ENCODE data around the gene CD38. TPM values are rescaled to one million over a fixed set of nuclear protein-coding genes. Genes with fewer than 3 reads are reported as not detected.

The CD38 gene
- total RNA-seq, 1 donor from 2014 or later, result 103 TPM

DNA sequence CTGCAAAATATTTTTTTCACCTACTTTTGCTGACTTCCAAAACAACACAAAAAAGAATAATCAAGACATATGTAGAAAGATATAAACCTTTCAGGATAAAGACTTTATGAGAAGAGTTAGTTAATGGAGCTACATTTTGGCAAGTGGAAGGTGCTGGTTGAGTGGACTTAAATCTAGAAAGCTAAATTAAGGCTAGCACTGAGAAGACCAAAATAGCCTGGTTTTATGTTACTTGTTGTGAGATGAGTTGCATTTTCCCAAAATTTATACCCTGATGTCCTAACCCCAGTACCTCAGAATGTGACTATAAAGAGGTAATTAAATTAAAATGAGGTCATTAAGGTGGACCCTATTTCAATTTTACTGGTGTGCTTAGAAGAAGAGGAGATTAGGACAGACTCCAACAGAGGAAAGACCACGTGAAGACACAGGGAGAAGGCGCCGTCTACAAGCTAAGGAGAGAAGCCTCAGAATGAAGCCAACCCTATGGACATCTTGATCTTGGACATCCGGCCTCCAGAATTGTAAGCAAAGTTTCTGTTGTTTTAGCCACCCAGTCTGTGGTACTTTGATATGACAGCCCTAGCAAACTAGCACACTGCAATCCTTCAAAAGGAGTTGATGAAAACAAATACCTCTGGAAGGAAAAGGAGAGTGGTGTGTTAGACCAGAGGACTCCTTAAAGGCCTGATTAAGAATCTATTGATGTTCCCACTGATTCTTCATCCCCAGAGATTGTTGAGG is 93.0 kb downstream of the CD38 start:
- no peak overlapping the region for H3K27ac Mint-ChIP-seq
- no peaks in the 10 kb centered on the region for H3K4me1 Mint-ChIP-seq
- intact Hi-C loops (cut with micrococcal nuclease), result no loop called here
- peaks cover 8% of the 10 kb centered on the region for H3K27me3 Mint-ChIP-seq
- no peak overlapping the region for H3K4me3 Mint-ChIP-seq
- no peaks in the 10 kb centered on the region for H3K36me3 Mint-ChIP-seq (ENCODE audit: low read depth)
- DNase-seq, result no peak
- no peaks in the 10 kb centered on the region for H3K9me3 Mint-ChIP-seq

- Mint-ChIP-seq H3K4me1 (no peaks in the 10 kb centered on the region), H3K27ac (no peak overlapping the region), H3K36me3 (ENCODE audit: low read depth) (no peaks in the 10 kb centered on the region), H3K27me3 (peaks cover 12% of the 10 kb centered on the region), H3K4me3 (no peak overlapping the region), H3K9me3 (peaks cover 8% of the 10 kb centered on the region)
- DNase-seq, result no peak
- intact Hi-C loops (cut with micrococcal nuclease), result no loop called here
Measured at GRCh38 chr4:15873117-15873516, 95.0 kb downstream of the CD38 start.

- DNase-seq, result no peak
- Mint-ChIP-seq H3K4me3 (no peak overlapping the region), H3K27me3 (peaks cover 12% of the 10 kb centered on the region), H3K27ac (no peak overlapping the region), H3K4me1 (no peaks in the 10 kb centered on the region), H3K9me3 (peaks cover 8% of the 10 kb centered on the region), H3K36me3 (ENCODE audit: low read depth) (no peaks in the 10 kb centered on the region)
- intact Hi-C loops (cut with micrococcal nuclease), result no loop called here
Measured at GRCh38 chr4:15874671-15875070, 96.5 kb downstream of the CD38 start.

DNA sequence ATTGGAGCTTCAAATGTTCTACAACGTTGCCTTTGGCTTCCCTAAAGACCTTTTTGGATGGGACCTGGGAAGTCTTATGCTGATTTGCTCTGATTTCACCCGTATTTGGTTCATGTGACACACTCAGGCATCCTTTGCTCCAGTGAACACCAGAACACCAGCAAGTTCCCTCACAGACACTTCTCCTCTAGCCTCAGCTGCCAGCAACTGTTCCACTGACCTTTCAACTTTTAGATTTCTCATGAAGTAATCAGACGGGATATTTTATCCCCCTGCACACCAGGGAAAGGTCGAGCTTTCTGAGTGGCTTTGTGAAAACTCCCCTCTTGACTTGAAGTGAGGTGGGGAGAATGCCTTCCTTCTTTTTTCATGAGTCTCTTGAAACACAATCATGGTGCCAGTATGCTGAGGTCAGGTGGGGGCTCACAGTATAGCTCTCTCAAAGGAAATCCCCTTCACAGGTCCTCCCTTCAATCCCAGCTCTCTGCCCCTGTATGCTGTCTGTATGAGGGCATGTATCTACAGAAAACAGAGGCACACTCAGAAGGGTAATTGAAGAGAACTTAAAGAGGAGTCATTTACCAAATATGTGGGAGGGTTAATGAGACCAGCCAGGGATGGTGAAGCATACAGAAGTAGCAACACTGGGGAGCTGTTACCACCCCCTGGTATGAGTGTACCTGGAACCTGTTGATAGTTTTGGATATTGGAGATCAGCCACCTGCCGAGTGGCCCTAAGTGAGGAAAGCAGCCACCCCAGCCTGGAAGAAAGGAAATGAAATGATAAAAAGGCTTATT is 97.7 kb downstream of the CD38 start:
- intact Hi-C loops (cut with micrococcal nuclease), result loop anchor here (1.0 kb wide), 1 partner anchor 24 kb away; no protein-coding TSS in a partner anchor

GRCh38 chr4:15878011-15878410 is 99.9 kb downstream of the CD38 start:
- intact Hi-C loops (cut with micrococcal nuclease), result no loop called here
- H3K27me3 Mint-ChIP-seq, result peaks cover 12% of the 10 kb centered on the region

More for the DNA sequence above, 97.7 kb downstream of the CD38 start:
- Mint-ChIP-seq H3K27ac (no peak overlapping the region), H3K4me3 (no peak overlapping the region), H3K9me3 (peaks cover 8% of the 10 kb centered on the region), H3K27me3 (peaks cover 12% of the 10 kb centered on the region), H3K36me3 (ENCODE audit: low read depth) (no peaks in the 10 kb centered on the region), H3K4me1 (no peaks in the 10 kb centered on the region)
- no peak for DNase-seq

DNA sequence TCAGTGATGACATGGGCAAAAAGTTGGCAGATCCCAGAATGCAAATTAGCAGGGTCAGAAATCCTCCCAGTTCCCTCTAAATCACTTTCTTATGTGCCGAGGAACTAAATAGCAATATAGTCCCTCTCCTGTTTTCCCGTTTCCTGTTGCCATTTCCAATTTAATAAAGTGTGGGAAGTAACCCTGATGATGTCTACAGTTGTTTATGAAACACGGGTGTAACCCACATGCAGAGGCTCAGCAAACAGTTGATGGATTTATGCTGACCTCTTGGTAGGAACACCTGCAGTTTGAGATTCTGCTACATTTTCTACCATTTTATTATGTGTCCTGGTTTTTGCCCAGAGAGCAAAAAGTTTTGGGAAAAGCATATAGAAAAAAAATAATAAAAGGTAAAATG is 103.7 kb downstream of the CD38 start:
- no peak for DNase-seq
- no peak overlapping the region for H3K4me3 Mint-ChIP-seq
- peaks cover 18% of the 10 kb centered on the region for H3K27me3 Mint-ChIP-seq
- H3K4me1 Mint-ChIP-seq, result no peaks in the 10 kb centered on the region
- no peaks in the 10 kb centered on the region for H3K36me3 Mint-ChIP-seq (ENCODE audit: low read depth)
- H3K27ac Mint-ChIP-seq, result no peak overlapping the region
- intact Hi-C loops (cut with micrococcal nuclease), result loop anchor here (1.0 to 10.0 kb wide), 5 partner anchors 74 to 383 kb away; no protein-coding TSS in a partner anchor
- peaks cover 2% of the 10 kb centered on the region for H3K9me3 Mint-ChIP-seq

More at GRCh38 chr4:15878011-15878410, 99.9 kb downstream of the CD38 start:
- Mint-ChIP-seq H3K4me3 (no peak overlapping the region), H3K4me1 (no peaks in the 10 kb centered on the region), H3K9me3 (peaks cover 8% of the 10 kb centered on the region), H3K27ac (no peak overlapping the region), H3K36me3 (ENCODE audit: low read depth) (no peaks in the 10 kb centered on the region)
- no peak for DNase-seq

DNA sequence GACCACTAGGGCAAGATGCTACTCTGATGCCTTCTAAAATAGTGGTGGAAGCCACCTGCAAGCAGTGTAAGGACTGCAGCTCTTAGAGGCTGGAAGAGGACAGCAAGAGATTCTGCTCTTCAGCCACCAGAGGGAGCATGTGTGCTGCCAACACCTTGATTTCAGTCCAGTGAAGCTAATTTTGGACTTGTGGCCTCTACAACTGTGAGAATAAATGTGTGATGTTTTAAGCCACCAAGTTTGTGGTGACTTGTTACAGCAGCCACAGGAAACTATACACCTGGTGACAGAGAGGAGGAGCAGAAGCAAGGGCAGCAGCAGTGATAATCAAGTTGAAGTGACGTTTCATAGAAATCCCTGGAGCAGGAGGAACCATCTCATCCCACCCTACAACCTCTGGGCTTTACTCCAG is 104.6 kb downstream of the CD38 start:
- no peaks in the 10 kb centered on the region for H3K4me1 Mint-ChIP-seq
- no peaks in the 10 kb centered on the region for H3K36me3 Mint-ChIP-seq (ENCODE audit: low read depth)
- H3K27ac Mint-ChIP-seq, result no peak overlapping the region
- DNase-seq, result peak; percentile 81
- intact Hi-C loops (cut with micrococcal nuclease), result loop anchor here (1.0 to 10.0 kb wide), 5 partner anchors 74 to 382 kb away; no protein-coding TSS in a partner anchor
- peaks cover 17% of the 10 kb centered on the region for H3K27me3 Mint-ChIP-seq
- H3K9me3 Mint-ChIP-seq, result no peaks in the 10 kb centered on the region
- H3K4me3 Mint-ChIP-seq, result no peak overlapping the region

GRCh38 chr4:15883610-15884243 is 105.6 kb downstream of the CD38 start:
- Mint-ChIP-seq H3K9me3 (no peaks in the 10 kb centered on the region), H3K36me3 (ENCODE audit: low read depth) (no peaks in the 10 kb centered on the region), H3K4me3 (no peak overlapping the region), H3K4me1 (no peaks in the 10 kb centered on the region), H3K27ac (no peak overlapping the region), H3K27me3 (peaks cover 17% of the 10 kb centered on the region)
- DNase-seq, result no peak
- intact Hi-C loops (cut with micrococcal nuclease), result loop anchor here (2.0 to 10.0 kb wide), 2 partner anchors 153 to 381 kb away; no protein-coding TSS in a partner anchor

DNA sequence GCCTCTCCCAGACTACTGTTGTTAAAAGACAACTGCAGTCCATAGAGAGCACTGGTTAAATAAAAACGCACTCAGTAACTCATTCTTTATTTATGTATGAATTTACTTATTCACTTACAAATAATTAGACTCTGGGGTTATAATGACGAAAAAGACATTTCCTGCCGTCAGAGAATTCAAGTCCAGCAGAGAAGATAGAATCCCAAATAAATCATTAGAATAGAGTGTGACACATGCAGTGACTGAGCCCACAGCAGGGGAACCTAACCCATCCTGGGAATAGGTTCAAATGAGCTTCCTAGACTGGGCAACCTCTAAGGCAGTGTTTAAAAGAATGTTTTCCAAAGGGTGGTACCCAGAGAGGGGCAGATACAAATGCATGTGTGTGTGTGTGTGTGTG is 106.5 kb downstream of the CD38 start:
- Mint-ChIP-seq H3K27ac (no peak overlapping the region), H3K36me3 (ENCODE audit: low read depth) (no peaks in the 10 kb centered on the region), H3K4me3 (no peak overlapping the region), H3K4me1 (no peaks in the 10 kb centered on the region), H3K9me3 (no peaks in the 10 kb centered on the region), H3K27me3 (peaks cover 17% of the 10 kb centered on the region)
- intact Hi-C loops (cut with micrococcal nuclease), result loop anchor here (10.0 kb wide), 1 partner anchor 380 kb away; no protein-coding TSS in a partner anchor
- no peak for DNase-seq

- Mint-ChIP-seq H3K36me3 (ENCODE audit: low read depth) (no peaks in the 10 kb centered on the region), H3K27ac (no peak overlapping the region), H3K4me3 (no peak overlapping the region), H3K27me3 (peaks cover 17% of the 10 kb centered on the region), H3K9me3 (no peaks in the 10 kb centered on the region), H3K4me1 (no peaks in the 10 kb centered on the region)
- no peak for DNase-seq
- intact Hi-C loops (cut with micrococcal nuclease), result loop anchor here (10.0 kb wide), 1 partner anchor 379 kb away; no protein-coding TSS in a partner anchor
Measured at GRCh38 chr4:15885422-15885821, 107.3 kb downstream of the CD38 start.

- DNase-seq, result no peak
- intact Hi-C loops (cut with micrococcal nuclease), result loop anchor here (10.0 kb wide), 1 partner anchor 376 kb away; no protein-coding TSS in a partner anchor
- no peak overlapping the region for H3K27ac Mint-ChIP-seq
Measured at GRCh38 chr4:15888515-15888914, 110.4 kb downstream of the CD38 start.

DNA sequence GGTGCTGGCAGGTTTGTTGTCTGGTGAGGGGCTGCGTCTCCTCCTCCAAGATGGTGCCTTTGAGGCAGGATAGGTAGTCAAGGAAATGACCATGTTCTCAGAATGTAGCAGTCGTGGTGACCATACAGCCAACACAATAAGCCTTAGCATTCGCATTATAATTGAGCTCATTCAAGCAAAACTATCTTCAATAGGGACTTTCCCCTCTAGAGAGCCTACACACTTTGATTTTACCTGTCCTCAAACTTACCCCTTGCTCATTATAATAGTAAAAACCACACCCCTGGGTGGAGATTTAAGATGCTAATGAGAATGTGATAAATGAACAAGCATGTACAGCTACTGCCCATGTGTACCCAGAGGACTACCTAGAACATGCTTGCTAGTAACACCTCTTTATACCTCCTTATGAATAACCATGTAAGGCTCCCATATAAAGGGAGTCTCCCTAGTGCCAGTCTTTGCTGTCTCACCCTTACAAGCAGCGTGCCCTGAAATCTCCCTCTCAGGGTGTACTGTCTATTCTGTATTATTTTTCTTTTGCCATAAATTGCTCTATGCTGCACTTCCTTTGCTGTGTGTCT is 112.2 kb downstream of the CD38 start:
- Mint-ChIP-seq H3K4me1 (no peaks in the 10 kb centered on the region), H3K27ac (no peak overlapping the region), H3K27me3 (peaks cover 6% of the 10 kb centered on the region), H3K36me3 (ENCODE audit: low read depth) (no peaks in the 10 kb centered on the region), H3K9me3 (no peaks in the 10 kb centered on the region), H3K4me3 (no peak overlapping the region)
- no peak for DNase-seq
- intact Hi-C loops (cut with micrococcal nuclease), result no loop called here

More at GRCh38 chr4:15888515-15888914, 110.4 kb downstream of the CD38 start:
- H3K4me1 Mint-ChIP-seq, result no peaks in the 10 kb centered on the region
- no peak overlapping the region for H3K4me3 Mint-ChIP-seq
- peaks cover 12% of the 10 kb centered on the region for H3K27me3 Mint-ChIP-seq
- no peaks in the 10 kb centered on the region for H3K36me3 Mint-ChIP-seq (ENCODE audit: low read depth)
- H3K9me3 Mint-ChIP-seq, result no peaks in the 10 kb centered on the region

- H3K36me3 Mint-ChIP-seq (ENCODE audit: low read depth), result no peaks in the 10 kb centered on the region
- H3K4me1 Mint-ChIP-seq, result no peaks in the 10 kb centered on the region
- DNase-seq, result no peak
- H3K4me3 Mint-ChIP-seq, result no peak overlapping the region
- peaks cover 11% of the 10 kb centered on the region for H3K27me3 Mint-ChIP-seq
- H3K27ac Mint-ChIP-seq, result no peak overlapping the region
- no peaks in the 10 kb centered on the region for H3K9me3 Mint-ChIP-seq
- intact Hi-C loops (cut with micrococcal nuclease), result no loop called here
Measured at GRCh38 chr4:15891312-15891711, 113.2 kb downstream of the CD38 start.
